KMS-11 (cell line): ENCODE data around the gene DHRS4.
A peak's percentile ranks its signal among the peaks of the same experiment; 100 is the strongest.

ENCODE experiments used
- H2AFZ ChIP-seq: fragments of 200-600 bp; sonication (generic); 2 replicates; pipeline ENCODE4 v1.6.1; 2016; ENCODE audit warnings: antibody characterized with exemption, mixed run types, low read depth
- H3K27ac ChIP-seq: fragments of 200-600 bp; sonication (generic); 2 replicates; pipeline ENCODE4 v1.6.1; 2016; ENCODE audit warnings: mild to moderate bottlenecking, mixed run types
- H3K27me3 ChIP-seq: fragments of 200-600 bp; sonication (generic); 2 replicates; pipeline ENCODE4 v1.6.1; 2017; ENCODE audit warnings: mild to moderate bottlenecking, low read depth, mixed run types, moderate library complexity; ENCODE audit not compliant: insufficient read depth
- H3K36me3 ChIP-seq: fragments of 200-600 bp; sonication (generic); 2 replicates; pipeline ENCODE4 v1.6.1; 2017; ENCODE audit warnings: mild to moderate bottlenecking, mixed run types; ENCODE audit not compliant: insufficient read depth
- H3K4me1 ChIP-seq: fragments of 200-600 bp; sonication (generic); 2 replicates; pipeline ENCODE4 v1.6.1; 2016; ENCODE audit warnings: mild to moderate bottlenecking, low read depth, mixed run types; ENCODE audit not compliant: poor library complexity, severe bottlenecking
- H3K4me2 ChIP-seq: fragments of 200-600 bp; sonication (generic); 2 replicates; pipeline ENCODE4 v1.7.0; 2016; ENCODE audit warnings: mild to moderate bottlenecking, mixed run types
- H3K4me3 ChIP-seq: fragments of 200-600 bp; sonication (generic); IDR thresholded peaks from 2 replicates; pipeline ENCODE4 v1.6.1; 2017; ENCODE audit warnings: low read depth, low read length, mixed read lengths; ENCODE audit not compliant: insufficient read depth
- H3K79me2 ChIP-seq: fragments of 200-600 bp; sonication (generic); 2 replicates; pipeline ENCODE4 v1.6.1; 2016; ENCODE audit warnings: low read depth, mixed run types; ENCODE audit not compliant: insufficient read depth
- H3K9ac ChIP-seq: fragments of 200-600 bp; sonication (generic); 2 replicates; pipeline ENCODE4 v1.6.1; 2016; ENCODE audit warnings: mild to moderate bottlenecking, mixed run types
- H4K20me1 ChIP-seq: fragments of 200-600 bp; sonication (generic); 2 replicates; pipeline ENCODE4 v1.6.1; 2016; ENCODE audit warnings: mild to moderate bottlenecking, mixed run types; ENCODE audit not compliant: insufficient read depth
- TF ChIP-seq, protein P1 (sequence below): fragments of 200-600 bp; sonication (generic); conservative IDR thresholded peaks from 2 replicates; pipeline ENCODE4 v1.6.1; 2017; ENCODE audit warnings: low read depth, mild to moderate bottlenecking, antibody characterized with exemption, low read length, moderate library complexity, mixed read lengths

The DHRS4 gene

DNA sequence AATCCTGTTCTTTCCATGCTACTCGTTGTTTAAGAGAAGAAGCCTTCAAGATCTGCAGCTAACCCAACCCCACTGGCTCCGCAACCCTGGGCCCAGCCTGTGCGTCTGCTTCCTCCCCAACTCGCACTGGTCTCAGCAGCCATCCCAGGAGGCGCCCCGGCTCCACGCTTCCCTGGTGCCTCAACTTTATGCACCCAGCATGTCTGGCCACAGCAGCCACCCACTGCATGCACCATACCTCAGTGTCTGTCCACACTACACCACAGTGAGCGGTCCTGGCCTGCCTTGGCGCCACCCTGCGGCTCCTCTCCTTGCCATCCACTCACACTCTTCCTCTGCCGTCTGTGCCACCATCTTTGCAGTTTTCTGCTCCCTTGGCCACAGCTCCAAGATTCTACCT lies 27.0 kb upstream of the DHRS4 start:
- Histone ChIP-seq H3K36me3 (no peaks in the 10 kb centered on the region), H3K27me3 (no peaks in the 10 kb centered on the region), H4K20me1 (no peaks in the 10 kb centered on the region), H3K4me2 (no peak overlapping the region), H2AFZ (no peak overlapping the region), H3K4me3 (no peak overlapping the region), H3K4me1 (no peaks in the 10 kb centered on the region), H3K9ac (no peak overlapping the region), H3K79me2 (no peaks in the 10 kb centered on the region), H3K27ac (no peak overlapping the region)
- TF ChIP-seq, protein P1, sequence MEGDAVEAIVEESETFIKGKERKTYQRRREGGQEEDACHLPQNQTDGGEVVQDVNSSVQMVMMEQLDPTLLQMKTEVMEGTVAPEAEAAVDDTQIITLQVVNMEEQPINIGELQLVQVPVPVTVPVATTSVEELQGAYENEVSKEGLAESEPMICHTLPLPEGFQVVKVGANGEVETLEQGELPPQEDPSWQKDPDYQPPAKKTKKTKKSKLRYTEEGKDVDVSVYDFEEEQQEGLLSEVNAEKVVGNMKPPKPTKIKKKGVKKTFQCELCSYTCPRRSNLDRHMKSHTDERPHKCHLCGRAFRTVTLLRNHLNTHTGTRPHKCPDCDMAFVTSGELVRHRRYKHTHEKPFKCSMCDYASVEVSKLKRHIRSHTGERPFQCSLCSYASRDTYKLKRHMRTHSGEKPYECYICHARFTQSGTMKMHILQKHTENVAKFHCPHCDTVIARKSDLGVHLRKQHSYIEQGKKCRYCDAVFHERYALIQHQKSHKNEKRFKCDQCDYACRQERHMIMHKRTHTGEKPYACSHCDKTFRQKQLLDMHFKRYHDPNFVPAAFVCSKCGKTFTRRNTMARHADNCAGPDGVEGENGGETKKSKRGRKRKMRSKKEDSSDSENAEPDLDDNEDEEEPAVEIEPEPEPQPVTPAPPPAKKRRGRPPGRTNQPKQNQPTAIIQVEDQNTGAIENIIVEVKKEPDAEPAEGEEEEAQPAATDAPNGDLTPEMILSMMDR = no peak

DNA sequence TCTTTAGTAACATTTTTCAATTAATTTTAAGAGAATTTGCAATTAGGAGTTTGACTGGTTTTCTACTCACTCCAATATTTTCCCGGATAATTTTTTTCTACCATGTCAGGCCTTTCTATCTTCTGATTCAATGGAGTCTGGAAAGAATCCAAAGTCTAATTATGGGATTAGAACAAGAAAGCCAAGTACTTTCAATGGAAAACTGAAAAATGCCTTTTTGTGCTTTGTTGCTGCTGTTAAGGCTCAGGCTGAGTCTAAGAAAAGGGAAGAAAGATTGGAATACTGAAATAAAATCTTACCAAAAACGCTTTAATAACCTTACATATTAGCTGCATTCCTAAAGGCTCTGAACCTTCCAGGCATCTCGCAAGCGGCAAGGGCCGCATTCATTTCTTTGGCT lies 24.4 kb upstream of the DHRS4 start:
- Histone ChIP-seq H3K79me2 (no peaks in the 10 kb centered on the region), H3K4me1 (no peaks in the 10 kb centered on the region), H3K27ac (no peak overlapping the region), H3K4me2 (no peak overlapping the region), H4K20me1 (no peaks in the 10 kb centered on the region), H3K36me3 (no peaks in the 10 kb centered on the region), H3K4me3 (no peak overlapping the region), H3K9ac (no peak overlapping the region), H2AFZ (no peak overlapping the region), H3K27me3 (no peaks in the 10 kb centered on the region)
- TF ChIP-seq, protein P1 = no peak

DNA sequence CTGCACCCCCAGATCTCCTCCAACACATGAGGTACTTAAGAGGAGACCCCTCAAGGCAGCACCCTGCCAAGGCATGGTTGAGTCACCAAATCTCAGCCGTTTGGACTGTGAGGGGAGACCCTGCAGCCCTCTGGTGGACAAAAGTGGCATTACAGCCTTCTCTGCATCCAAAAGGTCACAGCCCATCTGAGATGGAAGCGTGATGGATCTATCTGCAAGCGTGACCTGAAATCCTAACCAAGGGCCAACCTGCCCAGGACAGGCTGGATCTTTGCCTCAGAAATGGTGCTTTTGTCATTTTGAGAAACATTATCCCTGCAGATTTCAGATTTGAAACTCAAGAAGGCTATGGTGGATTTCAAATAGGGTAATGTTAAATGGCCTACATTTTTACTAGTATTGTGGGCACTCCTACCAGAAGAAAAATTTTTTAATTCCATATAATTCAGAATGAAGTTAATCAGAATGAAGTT lies 23.7 kb upstream of the DHRS4 start:
- Histone ChIP-seq H3K9ac (no peak overlapping the region), H3K79me2 (no peaks in the 10 kb centered on the region), H3K27me3 (no peaks in the 10 kb centered on the region), H3K4me1 (no peaks in the 10 kb centered on the region), H3K36me3 (no peaks in the 10 kb centered on the region), H3K4me3 (no peak overlapping the region), H3K27ac (no peak overlapping the region), H4K20me1 (no peaks in the 10 kb centered on the region), H2AFZ (no peak overlapping the region), H3K4me2 (no peak overlapping the region)
- TF ChIP-seq, protein P1 = peak; percentile 88

DNA sequence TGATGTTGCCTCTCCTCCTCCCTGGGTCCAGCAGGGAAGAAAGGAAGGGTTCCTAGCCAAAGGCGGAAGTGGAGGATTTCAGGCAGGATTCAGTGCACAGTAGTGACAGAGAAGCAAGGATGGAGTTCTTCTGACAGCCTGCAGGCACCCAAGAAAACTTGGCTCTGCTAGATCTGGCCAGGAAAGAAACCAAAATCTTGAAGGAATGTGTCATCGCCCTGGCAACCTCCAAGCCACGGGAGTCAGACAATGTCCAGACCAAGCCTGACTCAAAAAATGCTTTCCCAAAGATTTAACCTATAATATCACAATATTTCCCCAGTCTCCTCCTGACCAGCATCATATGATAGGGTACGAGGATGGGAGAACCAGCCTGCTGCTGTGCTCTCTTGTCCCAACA lies 22.8 kb upstream of the DHRS4 start:
- Histone ChIP-seq H2AFZ (no peak overlapping the region), H3K27ac (no peak overlapping the region), H3K4me3 (no peak overlapping the region), H3K4me1 (no peaks in the 10 kb centered on the region), H3K4me2 (no peak overlapping the region), H3K79me2 (no peaks in the 10 kb centered on the region), H3K9ac (no peak overlapping the region), H3K36me3 (no peaks in the 10 kb centered on the region), H4K20me1 (no peaks in the 10 kb centered on the region), H3K27me3 (no peaks in the 10 kb centered on the region)
- TF ChIP-seq, protein P1 = no peak
